VCaP (cell line): Measurements from ENCODE around the gene TP53BP2.
"Not testable (repeated sequence)": the region's sequence is repeated elsewhere in the genome, so short reads cannot be mapped to it uniquely, and the experiment has no call there.

Experiments
- H3K27ac ChIP-seq: fragments of 450-650 bp; 2 replicates; pipeline ENCODE4 v1.5.1; 2017
- CTCF ChIP-seq: fragments of 450-650 bp; conservative IDR thresholded peaks from 2 replicates; pipeline ENCODE4 v1.5.1; 2017; ENCODE audit warnings: mild to moderate bottlenecking, moderate library complexity

The TP53BP2 gene

DNA sequence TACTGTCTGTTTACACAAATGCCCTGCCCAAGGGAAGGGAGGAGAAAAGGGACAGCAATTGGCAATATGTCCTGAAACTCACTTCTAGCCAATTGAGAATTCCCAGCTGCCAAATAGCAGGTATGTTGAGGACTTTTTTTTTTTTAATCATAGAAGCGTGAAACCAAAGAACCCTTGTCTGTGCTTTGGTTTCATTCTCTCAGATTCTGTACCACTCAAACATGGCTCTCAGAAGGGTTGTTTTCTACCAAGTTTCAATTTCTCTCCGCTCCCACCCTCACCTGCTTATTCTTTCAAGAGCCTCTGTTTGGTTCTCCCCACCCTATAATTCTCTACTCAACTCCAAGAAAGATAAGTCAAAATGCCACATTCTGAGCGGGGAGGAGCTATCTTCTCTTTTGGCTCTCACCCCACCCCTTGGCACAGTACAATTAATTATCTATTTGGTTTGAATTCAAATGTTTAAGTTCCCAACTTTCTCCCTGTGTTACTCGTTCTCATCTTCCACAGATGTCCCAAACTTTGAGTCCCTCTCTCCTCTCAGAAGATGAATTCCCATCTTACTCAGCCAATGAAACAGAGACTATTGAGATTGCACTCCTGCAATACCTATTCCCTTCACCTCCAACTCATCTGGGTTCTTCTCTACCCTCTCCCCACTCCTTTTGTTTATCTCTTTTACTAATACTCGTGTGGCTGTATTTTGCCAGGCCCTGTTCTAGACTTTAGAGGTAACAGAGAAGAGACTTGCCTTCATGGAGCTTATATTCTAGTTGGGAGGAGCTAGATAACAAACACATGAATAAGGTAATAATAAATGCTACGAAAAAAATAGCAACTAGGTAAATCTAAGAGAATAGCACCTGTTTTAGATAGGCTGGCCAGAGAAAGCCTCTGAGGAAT, 3.9 kb upstream of the TP53BP2 start:
- no peak for TF ChIP-seq CTCF
- H3K27ac ChIP-seq: no peak overlapping the region

DNA sequence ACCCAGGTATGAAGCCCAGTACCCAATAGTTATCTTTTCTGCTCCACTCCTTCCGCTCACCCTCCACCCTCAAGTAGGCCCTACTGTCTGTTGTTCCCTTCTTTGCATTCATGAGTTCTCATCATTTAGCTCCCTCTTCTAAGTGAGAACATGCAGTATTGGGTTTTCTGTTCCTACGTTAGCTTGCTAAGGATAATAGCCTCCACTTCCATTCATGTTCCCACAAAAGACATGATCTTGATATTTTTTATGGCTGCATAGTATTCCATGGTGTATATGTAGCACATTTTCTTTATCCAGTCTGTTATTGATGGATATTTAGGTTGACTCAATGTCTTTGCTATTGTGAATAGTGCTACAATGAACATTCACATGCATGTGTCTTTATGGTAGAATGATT, 2.8 kb upstream of the TP53BP2 start:
- H3K27ac ChIP-seq: no peak overlapping the region

GRCh38 chr1:223847781-223848345, 2.1 kb upstream of the TP53BP2 start:
- no peak for TF ChIP-seq CTCF
- peak overlapping the region; percentile 97 for H3K27ac ChIP-seq

More for the DNA sequence above, 2.8 kb upstream of the TP53BP2 start:
- TF ChIP-seq CTCF: no peak

DNA sequence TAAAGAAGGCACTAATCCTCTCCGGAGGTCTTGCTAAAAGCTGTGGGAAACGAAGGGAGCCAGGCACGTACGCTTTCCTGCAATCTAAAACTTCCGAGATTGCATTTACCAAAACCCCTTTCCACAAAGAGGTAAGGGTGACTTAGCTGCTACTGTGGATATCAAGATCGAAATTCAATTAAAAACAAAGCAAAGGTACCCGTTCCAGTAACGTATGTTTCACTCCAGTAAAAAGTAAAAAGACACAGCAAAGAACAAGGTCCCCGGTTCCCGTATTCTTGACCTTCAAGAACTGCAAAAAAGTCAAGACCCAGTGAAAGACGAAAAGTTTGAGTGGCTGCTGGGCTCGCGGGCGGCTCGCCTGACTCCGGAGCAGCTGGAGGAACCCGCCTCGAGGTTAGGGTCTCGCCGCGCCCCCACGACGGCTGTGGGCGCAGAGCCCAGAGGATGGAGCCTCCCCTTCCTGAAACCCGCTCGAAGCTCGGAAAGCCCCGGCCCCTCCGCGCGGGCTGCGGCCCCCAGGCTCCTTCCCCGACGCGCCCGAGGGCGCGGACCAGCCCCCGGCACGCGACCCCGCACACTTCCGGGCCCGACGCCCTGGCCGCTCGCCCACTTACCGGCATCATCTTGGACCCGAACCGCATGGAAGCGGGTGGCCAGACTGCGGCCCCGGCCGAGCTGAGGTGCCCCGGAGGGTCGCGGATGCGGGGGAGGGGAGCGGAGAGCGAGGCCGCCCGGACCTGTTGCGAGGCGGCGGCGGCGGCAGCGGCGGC, 524 bp downstream of the TP53BP2 start:
- TF ChIP-seq CTCF: no peak
- H3K27ac ChIP-seq: peak overlapping the region; percentile 97

- peak overlapping the region; percentile 97 for H3K27ac ChIP-seq
- TF ChIP-seq CTCF: no peak
Observed at GRCh38 chr1:223844787-223845036, 1.0 kb downstream of the TP53BP2 start.

DNA sequence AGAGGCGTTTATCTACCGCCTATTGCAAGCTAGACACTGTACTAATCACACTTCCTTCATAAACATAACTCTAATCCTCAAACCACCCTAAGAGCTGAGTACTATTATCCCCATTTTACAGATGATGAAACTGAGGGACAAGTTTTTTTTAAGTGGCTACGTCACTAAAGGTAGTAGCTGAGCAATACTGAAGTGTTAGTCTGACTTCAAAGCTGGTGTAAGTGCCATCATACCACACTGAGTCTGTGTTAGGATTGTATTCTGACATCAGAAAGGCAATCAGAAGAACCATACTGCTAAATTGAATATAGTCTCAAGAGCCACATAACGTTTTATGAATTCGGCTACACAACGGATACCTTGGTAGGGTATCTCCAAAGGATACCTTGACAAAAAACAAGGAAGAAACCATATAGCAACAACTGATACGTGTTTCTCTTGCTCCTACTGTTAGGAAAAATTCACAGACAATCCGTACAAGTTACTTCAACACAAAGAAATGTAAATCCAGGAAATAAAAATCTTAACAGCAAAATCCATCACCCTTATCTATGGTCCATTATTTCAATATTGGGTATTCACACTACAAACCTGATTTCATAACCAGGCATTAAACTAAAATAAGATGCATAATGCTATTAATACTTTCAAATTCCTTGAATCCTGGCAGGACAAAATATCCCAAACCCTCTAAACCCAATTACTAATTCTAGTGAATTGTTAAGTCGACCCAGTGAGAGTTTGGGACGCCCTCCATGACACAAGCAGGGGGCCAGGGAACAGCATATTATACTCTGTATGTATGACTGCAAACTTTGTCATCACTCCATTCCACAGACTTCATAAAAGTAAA, 1.6 kb downstream of the TP53BP2 start:
- no peak for TF ChIP-seq CTCF
- peak overlapping the region; percentile 97 for H3K27ac ChIP-seq

- H3K27ac ChIP-seq: no peak overlapping the region
- TF ChIP-seq CTCF: no peak
Observed at GRCh38 chr1:223842784-223843183, 3.0 kb downstream of the TP53BP2 start.

DNA sequence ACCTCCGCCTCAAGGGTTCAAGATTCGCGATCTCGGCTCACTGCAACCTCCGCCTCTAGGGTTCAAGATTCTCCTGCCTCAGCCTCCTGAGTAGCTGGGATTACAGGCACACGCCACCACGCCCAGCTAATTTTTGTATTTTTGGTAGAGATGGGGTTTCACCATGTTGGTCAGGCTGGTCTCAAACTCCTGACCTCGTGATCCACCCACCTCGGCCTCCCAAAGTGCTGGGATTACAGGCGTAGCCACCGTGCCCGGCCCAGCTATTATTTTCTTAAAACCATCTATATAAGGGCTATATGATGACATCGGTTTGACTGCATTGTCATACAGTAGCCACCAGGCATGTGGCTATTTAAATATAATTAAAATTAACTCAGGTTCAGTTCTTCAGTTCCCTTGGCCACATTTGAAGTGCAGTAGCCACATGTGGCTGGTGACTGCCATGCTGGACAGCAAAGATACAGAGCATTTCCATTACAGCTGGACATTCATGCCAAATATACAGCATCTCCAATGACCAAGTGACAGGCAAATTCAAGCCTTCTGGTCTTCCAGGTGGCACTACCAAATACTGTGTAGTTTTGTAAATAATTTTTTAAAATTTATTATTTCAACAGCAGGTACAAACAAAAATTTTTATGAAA, 3.6 kb downstream of the TP53BP2 start:
- H3K27ac ChIP-seq: not testable (repeated sequence)
